ENCODE results near the gene SPRY2.
A peak's percentile ranks its signal among the peaks of the same experiment; 100 is the strongest.

The SPRY2 gene

GRCh38 chr13:80341101-80341755 lies at the start of gene SPRY2:
TSS of gene SPRY2 (minus strand) at chr13:80341126. CDS start at chr13:80337705, 3,421 bp downstream.
- DNase-seq (peak; percentile 26 to 37), ATAC-seq (peak; percentile 63)
- no peaks in the 10 kb centered on the region for H3K9me3 Mint-ChIP-seq
- H3K27ac Mint-ChIP-seq: no peak within 1 kb of the TSS
- peaks cover 46% of the 10 kb centered on the region for H3K27me3 Mint-ChIP-seq
- H3K4me1 Mint-ChIP-seq: peaks cover 5% of the 10 kb centered on the region
- peak within 1 kb of the TSS in 1 of 2 donors; percentile 37 for H3K4me3 Mint-ChIP-seq

GRCh38 chr13:80390338-80390737 lies 49.4 kb upstream of the SPRY2 start:
- ATAC-seq (no peak), DNase-seq (no peak)
- Mint-ChIP-seq H3K4me1 (no peaks in the 10 kb centered on the region), H3K27ac (no peak overlapping the region), H3K27me3 (no peaks in the 10 kb centered on the region), H3K4me3 (no peak overlapping the region), H3K9me3 (no peaks in the 10 kb centered on the region)

- DNase-seq: no peak
- Mint-ChIP-seq H3K4me3 (no peak overlapping the region), H3K27me3 (no peaks in the 10 kb centered on the region), H3K4me1 (no peaks in the 10 kb centered on the region), H3K27ac (no peak overlapping the region), H3K9me3 (no peaks in the 10 kb centered on the region)
- ATAC-seq: no peak
These were observed 48.4 kb upstream of the SPRY2 start for GRCh38 chr13:80389073-80390038.

- Mint-ChIP-seq H3K27me3 (no peaks in the 10 kb centered on the region), H3K4me1 (no peaks in the 10 kb centered on the region), H3K9me3 (no peaks in the 10 kb centered on the region), H3K4me3 (no peak overlapping the region), H3K27ac (no peak overlapping the region)
- DNase-seq (no peak), ATAC-seq (no peak)
These were observed 47.6 kb upstream of the SPRY2 start for GRCh38 chr13:80388506-80388905.

GRCh38 chr13:80386592-80386991 lies 45.7 kb upstream of the SPRY2 start:
- H3K4me3 Mint-ChIP-seq: no peak overlapping the region
- H3K27me3 Mint-ChIP-seq: no peaks in the 10 kb centered on the region
- no peaks in the 10 kb centered on the region for H3K4me1 Mint-ChIP-seq
- H3K9me3 Mint-ChIP-seq: no peaks in the 10 kb centered on the region
- H3K27ac Mint-ChIP-seq: no peak overlapping the region
- ATAC-seq: no peak
- no peak for DNase-seq

- no peaks in the 10 kb centered on the region for H3K4me1 Mint-ChIP-seq
- no peaks in the 10 kb centered on the region for H3K9me3 Mint-ChIP-seq
- H3K27ac Mint-ChIP-seq: no peak overlapping the region
- no peak for DNase-seq
- no peak for ATAC-seq
- H3K4me3 Mint-ChIP-seq: no peak overlapping the region
- no peaks in the 10 kb centered on the region for H3K27me3 Mint-ChIP-seq
These were observed 45.1 kb upstream of the SPRY2 start for GRCh38 chr13:80386002-80386401.

- DNase-seq (no peak), ATAC-seq (no peak)
- Mint-ChIP-seq H3K27ac (no peak overlapping the region), H3K4me3 (no peak overlapping the region), H3K4me1 (no peaks in the 10 kb centered on the region), H3K9me3 (no peaks in the 10 kb centered on the region), H3K27me3 (no peaks in the 10 kb centered on the region)
These were observed 41.6 kb upstream of the SPRY2 start for GRCh38 chr13:80382576-80382975.

GRCh38 chr13:80379245-80379644 lies 38.3 kb upstream of the SPRY2 start:
- Mint-ChIP-seq H3K4me1 (no peaks in the 10 kb centered on the region), H3K9me3 (no peaks in the 10 kb centered on the region), H3K27ac (no peak overlapping the region), H3K27me3 (no peaks in the 10 kb centered on the region), H3K4me3 (no peak overlapping the region)
- ATAC-seq (no peak), DNase-seq (no peak)

GRCh38 chr13:80376554-80376953 lies 35.6 kb upstream of the SPRY2 start:
- Mint-ChIP-seq H3K9me3 (no peaks in the 10 kb centered on the region), H3K27ac (no peak overlapping the region), H3K27me3 (no peaks in the 10 kb centered on the region), H3K4me3 (no peak overlapping the region), H3K4me1 (no peaks in the 10 kb centered on the region)
- no peak for ATAC-seq
- DNase-seq: no peak

GRCh38 chr13:80374901-80375300 lies 34.0 kb upstream of the SPRY2 start:
- no peak for ATAC-seq
- Mint-ChIP-seq H3K27me3 (no peaks in the 10 kb centered on the region), H3K9me3 (no peaks in the 10 kb centered on the region), H3K4me3 (no peak overlapping the region), H3K27ac (no peak overlapping the region), H3K4me1 (no peaks in the 10 kb centered on the region)
- DNase-seq: no peak

- Mint-ChIP-seq H3K4me3 (no peak overlapping the region), H3K27me3 (no peaks in the 10 kb centered on the region), H3K4me1 (no peaks in the 10 kb centered on the region), H3K9me3 (no peaks in the 10 kb centered on the region), H3K27ac (no peak overlapping the region)
- DNase-seq: no peak
- ATAC-seq: no peak
These were observed 33.5 kb upstream of the SPRY2 start for GRCh38 chr13:80374444-80374843.

- DNase-seq: no peak
- no peak for ATAC-seq
- Mint-ChIP-seq H3K4me1 (no peaks in the 10 kb centered on the region), H3K27ac (no peak overlapping the region), H3K9me3 (no peaks in the 10 kb centered on the region), H3K27me3 (no peaks in the 10 kb centered on the region), H3K4me3 (no peak overlapping the region)
These were observed 31.0 kb upstream of the SPRY2 start for GRCh38 chr13:80371840-80372509.

- Mint-ChIP-seq H3K9me3 (no peaks in the 10 kb centered on the region), H3K27ac (no peak overlapping the region), H3K27me3 (no peaks in the 10 kb centered on the region), H3K4me1 (no peaks in the 10 kb centered on the region), H3K4me3 (no peak overlapping the region)
- no peak for ATAC-seq
- DNase-seq: no peak
These were observed 26.5 kb upstream of the SPRY2 start for GRCh38 chr13:80367473-80367872.

- no peaks in the 10 kb centered on the region for H3K27me3 Mint-ChIP-seq
- no peak overlapping the region for H3K27ac Mint-ChIP-seq
- ATAC-seq (no peak), DNase-seq (no peak)
- H3K9me3 Mint-ChIP-seq: no peaks in the 10 kb centered on the region
- no peak overlapping the region for H3K4me3 Mint-ChIP-seq
- H3K4me1 Mint-ChIP-seq: no peaks in the 10 kb centered on the region
These were observed 23.1 kb upstream of the SPRY2 start for GRCh38 chr13:80363890-80364503.

GRCh38 chr13:80362481-80362880 lies 21.6 kb upstream of the SPRY2 start:
- ATAC-seq: no peak
- no peak for DNase-seq
- Mint-ChIP-seq H3K4me1 (no peaks in the 10 kb centered on the region), H3K9me3 (no peaks in the 10 kb centered on the region), H3K27ac (no peak overlapping the region), H3K27me3 (no peaks in the 10 kb centered on the region), H3K4me3 (no peak overlapping the region)

Data from stimulated activated naive CD8-positive, alpha-beta T cell treated with anti-CD3 and anti-CD28 coated beads, Interleukin-15, amount 100 ng/mL, for 72 hours (primary cell).